Esophagus mucosa (tissue), 1 donor: ENCODE data around the gene DCAF5. TPM values are rescaled to one million over a fixed set of nuclear protein-coding genes. Genes with fewer than 3 reads are reported as not detected.
A peak's percentile ranks its signal among the peaks of the same experiment; 100 is the strongest.
"Not testable (repeated sequence)": the region's sequence is repeated elsewhere in the genome, so short reads cannot be mapped to it uniquely, and the experiment has no call there.

Experiments used
- ATAC-seq: fragments of 200-7000 bp; cut with Tn5 transposase; one replicate; pipeline ENCODE4 v1.9.1; 2020
- total RNA-seq: library from RNA; stranded (reverse); gene quantifications from one replicate; pipeline ENCODE4 v1.2.4, GENCODE V29; 2023
- donor health status: DM: yes; HTN: yes; CAD: no.

The DCAF5 gene
- total RNA-seq, 1 donor from 2014 or later = 28.1 TPM

DNA sequence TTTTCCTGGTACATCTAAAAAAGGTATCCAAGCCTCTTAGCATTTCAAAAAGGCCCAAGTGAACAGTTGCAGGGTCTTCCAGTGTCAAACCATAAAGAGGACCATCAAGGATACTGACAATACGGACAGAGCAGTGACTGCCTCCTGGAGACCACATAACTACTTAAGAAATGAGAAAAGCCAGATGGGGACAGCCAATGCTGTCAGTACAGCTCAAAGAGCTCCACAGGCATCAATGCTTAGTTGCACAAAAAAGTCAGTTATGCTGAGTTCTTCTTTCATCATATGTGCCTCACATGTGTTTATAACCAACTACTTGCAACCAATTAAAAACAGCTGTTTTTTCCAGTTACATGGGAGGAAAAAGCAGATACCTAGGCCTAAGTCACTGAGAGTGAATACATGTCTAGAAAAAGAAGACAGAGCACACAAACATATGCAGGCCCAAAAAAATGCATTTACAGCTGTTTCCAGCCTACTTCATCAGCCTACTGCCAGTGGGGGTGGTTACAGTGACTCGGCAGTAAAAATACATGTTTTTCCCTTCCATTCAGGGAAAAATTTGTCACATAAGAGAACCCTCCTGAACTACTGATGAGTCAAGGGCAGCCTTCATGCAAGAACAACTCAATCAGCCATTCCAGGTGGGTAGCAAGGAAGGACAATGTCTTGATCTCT is 84.0 kb downstream of the DCAF5 start:
- ATAC-seq = no peak

DNA sequence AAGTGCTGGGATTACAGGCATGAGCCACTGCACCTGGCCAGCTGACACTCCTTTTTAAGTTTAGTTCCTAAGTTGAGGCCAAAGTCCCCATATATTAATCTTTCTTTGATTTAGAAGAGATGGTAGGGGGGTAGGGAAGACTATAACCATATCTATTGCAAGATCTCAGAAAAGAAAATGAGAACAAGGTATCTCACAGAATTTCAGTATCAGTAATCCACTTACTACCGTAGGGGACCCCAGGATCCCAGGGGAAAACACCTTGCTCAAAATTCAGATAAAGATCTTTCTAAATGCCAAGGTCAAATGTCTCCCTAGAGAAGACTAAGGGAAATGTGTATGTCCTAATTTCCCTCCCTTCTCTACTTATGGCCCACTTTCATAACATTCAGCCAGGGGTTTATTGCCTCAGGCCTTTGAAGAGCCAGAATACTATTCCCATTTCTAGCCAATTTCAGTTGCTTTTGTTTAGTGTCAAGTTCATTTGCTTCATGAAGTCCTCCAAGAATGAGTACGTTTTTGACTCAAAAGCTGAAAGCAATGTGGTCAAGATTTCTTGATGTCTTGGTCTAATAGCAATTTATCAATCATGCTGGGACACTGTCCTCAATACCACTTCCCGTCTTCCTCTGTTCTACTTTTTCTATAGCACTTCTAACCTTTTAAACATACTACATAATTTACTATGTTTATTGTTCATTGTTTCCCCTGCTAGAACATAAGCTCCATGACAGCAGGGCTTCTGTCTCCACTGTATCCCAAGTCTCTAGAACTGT is 86.3 kb downstream of the DCAF5 start:
- no peak for ATAC-seq

GRCh38 chr14:69065934-69066333 is 87.0 kb downstream of the DCAF5 start:
- not testable (repeated sequence) for ATAC-seq

DNA sequence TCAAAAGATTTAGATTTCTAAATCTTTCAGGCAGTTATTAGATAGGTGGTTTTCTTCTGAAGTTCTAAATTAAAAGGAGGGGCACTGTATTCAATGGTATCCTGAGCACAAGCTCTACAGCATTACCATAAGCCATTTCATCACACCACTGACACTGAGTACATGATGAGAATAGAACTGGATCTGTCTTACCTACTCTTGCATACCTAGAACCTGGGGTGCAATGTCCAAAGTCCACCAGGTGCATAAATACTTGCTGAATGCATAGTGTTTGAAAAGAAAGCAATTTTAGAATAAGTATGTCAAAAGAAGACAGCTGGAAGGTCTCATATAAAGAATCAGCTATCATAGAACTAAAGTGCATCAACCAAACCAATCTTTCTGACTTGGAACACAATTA is 88.3 kb downstream of the DCAF5 start:
- ATAC-seq = no peak

- ATAC-seq = peak; percentile 40
Observed at GRCh38 chr14:69059658-69060623, 93.0 kb downstream of the DCAF5 start.

GRCh38 chr14:69055999-69056788 is 96.7 kb downstream of the DCAF5 start:
- peak; percentile 81 for ATAC-seq

DNA sequence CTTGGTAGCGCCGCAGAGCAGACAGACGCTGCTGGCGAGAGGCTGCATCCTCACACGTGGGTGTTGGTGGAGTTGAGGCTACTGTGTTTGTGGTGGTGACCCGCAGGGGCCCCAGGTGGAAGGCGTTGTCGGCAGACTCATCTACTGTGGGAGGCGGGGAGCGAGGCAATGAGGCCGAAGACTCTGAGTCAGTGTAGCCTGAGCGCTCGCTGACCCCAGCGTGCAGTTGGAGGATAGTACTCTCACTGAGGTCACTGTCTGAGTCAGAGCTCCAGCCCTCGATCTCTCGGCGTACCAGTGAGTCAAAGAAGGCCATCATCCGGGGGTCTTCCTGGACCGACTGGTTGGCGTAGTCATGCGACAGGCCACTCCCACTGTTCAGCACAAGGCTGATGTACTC is 97.8 kb downstream of the DCAF5 start:
- no peak for ATAC-seq

DNA sequence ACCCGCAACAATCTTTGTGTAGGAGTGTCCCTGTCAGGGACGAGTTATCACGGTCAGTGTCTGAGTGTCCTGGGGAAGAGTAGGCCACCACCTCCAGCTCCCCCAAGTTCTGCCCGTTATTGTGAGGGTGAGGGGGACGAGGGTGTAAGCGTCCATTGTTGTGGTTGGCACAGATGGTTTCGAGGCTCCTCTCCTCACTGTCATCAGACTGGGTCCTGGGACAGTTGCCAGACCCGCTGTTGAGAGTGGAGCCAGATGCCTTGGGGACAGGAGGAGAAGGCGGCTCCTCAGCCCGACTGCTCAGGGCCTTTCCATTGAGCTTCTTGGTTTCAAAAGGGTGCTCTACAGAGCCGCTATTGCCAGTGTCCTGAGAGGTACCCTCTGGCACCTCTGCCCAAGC is 98.9 kb downstream of the DCAF5 start:
- no peak for ATAC-seq

DNA sequence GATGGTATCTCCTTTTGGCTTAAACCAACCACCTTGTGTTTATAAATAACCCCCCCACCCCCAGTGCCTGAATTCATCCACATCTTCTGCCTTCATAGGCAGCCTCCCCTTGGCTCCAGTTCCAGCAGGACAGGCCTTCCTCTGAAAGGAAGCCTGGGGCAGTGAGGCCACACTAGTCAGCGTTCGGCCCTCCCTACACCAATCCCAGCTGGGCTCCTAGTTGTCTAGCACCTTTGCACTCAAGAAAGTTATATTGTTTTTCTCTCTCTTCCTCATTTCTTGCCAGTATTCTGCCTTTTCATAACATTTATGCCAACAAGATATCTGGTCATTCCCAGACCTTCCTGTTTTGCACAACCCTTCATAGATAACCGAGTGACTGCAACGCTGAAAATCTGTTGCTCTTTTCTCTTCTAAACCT is 100.7 kb downstream of the DCAF5 start:
- no peak for ATAC-seq

GRCh38 chr14:69050240-69051184 is 102.4 kb downstream of the DCAF5 start:
- no peak for ATAC-seq

DNA sequence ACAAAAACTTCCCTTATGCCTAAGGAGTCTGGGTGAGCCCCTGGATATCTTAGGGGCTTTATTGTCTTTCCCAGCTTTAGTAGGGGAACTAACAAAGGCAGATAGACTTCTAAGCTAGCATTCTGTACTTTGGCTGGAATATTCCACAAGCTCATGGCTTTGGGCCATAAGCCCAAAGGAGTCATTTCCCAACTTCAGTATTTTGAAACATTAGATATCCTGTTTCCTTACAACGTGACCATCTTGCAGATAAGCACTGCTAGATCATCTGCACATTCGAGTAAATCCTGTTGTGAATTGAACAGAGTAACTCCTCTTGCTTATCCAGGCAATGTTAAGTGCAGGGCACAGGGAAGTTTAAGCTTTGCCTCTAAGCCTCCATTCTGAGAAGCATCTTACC is 103.2 kb downstream of the DCAF5 start:
- ATAC-seq = peak; percentile 20

DNA sequence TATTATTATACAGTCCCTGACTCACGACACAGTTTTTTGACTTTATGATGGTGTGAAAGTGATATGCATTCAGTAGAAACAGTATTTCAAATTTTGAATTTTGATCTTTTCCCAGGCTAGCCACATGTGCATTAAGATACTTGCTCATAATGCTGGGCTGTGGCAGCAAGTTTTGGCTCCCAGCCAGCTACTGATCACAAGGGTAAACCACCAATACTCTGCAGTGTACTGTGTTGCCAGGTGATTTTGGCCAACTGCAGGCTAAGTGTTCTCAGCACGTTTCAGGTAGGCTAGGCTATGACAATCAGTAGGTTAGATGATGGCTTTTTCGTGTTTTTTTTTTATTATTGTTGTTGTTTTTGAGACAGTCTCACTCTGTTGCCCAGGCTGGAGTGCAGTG is 104.5 kb downstream of the DCAF5 start:
- ATAC-seq = no peak

DNA sequence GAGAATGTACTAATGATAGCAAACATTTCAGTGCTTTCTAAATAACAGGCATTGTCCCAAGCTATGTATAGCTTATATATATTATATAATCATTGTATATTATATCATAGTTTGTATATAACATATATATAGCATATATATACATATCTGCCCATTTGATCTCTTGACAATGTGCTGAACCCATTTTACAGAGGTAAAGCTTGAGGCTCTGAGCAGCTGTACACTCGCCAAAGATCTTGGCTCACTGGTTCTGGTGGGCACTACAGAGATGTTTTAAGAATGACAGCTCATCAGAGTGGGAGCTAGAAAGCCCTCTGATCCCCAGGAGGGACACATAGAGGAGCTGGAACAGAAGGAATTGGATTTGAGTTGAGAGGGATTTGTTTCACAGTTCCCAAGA is 105.7 kb downstream of the DCAF5 start:
- ATAC-seq = no peak

DNA sequence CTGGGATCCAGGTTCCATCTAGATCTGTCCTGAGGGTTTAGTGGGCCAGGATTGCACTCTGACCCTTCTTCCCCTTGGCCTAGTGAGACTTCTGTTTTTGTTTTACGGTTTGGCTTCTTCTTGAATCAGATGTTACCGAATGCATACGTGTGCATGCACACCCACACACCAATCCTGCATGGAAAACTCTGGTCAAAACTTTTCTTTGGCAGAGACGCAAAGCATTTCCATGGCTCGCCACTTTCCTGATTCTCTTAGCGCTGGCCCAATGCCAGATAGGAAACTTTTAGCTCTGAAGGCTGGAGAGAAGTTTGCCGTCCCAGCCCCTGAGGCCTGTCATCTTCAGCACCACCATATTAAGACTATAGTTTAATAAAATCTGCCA is 106.5 kb downstream of the DCAF5 start:
- no peak for ATAC-seq

- no peak for ATAC-seq
Observed at GRCh38 chr14:69045857-69046475, 107.0 kb downstream of the DCAF5 start.

GRCh38 chr14:69044965-69045555 is 107.9 kb downstream of the DCAF5 start:
- no peak for ATAC-seq

- no peak for ATAC-seq
Observed at GRCh38 chr14:69044296-69044695, 108.6 kb downstream of the DCAF5 start.

DNA sequence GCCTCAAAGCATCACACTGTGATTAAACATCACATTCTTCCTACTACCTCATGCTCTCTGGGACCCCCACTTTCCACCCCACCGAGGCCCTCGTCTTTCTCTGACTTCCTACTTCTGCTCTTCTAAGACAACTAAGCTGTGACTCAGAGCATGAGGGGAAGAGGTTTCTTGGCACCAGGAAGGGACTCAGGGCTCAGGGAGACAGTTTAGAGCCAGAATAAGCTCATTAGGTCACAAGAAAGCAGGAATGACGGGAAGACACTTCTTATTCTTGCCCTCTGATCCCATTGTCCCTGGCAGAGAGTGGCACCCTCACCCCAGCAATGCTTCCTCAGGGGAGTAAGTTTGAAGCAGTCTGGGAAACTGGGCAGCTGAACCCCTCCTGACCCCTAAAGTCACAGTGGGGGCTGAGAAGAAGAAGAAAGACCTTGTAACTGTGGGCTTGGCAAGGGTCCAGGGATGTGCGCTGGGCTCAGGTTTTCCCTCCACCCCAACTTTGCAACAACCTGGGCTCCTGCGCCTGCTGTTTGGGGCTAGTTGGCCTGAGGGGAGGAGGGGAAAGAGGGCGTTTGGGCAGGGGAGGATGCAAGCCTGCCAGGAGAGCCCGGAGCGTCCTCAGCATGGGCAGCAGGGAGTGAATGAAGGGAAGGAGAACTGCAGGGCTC is 109.2 kb downstream of the DCAF5 start:
- ATAC-seq = peak; percentile 35

DNA sequence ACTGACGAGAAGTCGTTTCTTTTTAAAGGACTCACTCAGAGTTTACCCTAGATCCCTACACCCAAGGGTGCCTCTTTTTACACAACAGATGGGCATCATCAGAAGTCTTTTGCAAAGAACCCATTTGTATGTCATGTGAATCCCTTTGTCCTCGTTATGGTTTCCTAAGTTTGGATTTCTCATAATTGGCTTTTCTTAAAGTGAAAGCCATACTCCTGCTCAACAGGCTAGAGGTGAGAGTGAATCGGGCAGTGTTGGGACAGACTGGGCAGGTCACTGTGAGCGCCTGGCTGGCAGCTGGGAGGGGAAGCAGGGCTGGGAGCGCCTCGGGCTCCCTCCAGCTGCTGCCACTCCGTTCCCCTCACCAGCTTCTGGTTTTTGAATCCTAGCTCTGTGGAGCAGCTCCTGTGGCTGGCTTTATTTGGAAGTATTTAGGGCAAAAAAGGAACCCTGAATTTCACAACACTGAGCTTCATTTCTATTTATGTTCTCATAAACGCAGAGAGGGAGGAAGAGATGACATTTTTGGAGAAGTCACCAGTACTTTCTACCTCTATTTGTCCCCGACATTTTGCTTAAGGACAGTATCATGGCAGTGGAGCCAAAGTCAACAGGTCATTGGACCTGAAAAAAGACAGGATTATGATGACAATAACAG is 110.0 kb downstream of the DCAF5 start:
- ATAC-seq = peak; percentile 59
